CD1c-positive myeloid dendritic cell (primary cell): ENCODE data around the gene PRR15L.
"Not testable (repeated sequence)": the region's sequence is repeated elsewhere in the genome, so short reads cannot be mapped to it uniquely, and the experiment has no call there.

Experiments used
- DNase-seq: peaks from one replicate; pipeline ENCODE4 v3.0.0-alpha.2; 2016; ENCODE audit errors: extremely low spot score

The PRR15L gene

DNA sequence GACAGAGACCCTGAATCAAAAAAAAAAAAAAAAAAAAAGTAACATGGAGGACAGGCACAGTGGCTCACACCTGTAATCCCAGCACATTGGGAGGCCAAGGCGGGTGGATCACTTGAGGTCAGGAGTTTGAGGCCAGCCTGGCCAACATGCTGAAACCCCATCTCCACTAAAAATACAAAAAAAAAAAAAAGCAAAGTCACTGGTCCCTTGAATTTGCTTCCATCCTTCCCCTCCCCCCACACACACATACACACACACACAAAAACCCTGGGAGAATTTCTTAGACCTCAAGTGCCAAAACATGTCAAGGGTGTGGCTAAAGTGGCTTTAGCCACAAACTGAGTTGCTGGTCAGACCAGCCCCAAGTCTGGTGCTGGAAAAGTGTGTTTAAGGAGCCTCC, 30.8 kb upstream of the PRR15L start:
- DNase-seq: not testable (repeated sequence)

DNA sequence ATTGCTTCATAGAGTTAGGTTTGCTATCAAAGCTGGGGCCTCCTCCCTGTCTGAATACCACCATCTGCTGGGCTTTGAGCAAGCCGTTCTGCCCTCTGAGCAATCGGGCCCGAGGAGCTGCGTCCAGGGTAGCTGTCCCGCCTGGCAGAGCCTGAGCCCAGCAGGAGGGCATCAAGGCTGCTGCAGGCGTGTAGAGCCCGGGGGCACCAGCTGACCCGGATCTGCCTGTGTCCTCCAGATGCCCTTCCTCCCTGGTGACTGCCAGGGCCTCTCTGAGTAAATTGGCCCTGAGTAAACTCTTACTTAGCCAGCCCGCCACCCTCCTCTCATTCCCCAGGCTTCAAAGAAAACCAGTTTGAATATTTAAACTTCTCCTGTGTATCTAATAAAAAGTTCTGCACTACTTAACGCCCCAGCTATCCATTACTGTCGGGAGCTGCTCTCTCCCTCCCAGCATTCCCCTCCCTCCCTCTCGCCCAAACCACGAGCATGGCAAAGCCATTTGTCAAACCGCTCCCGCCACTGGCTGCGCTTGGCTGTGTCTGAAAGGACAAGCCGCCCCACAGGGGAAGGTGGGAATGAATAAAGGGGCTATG, 29.7 kb upstream of the PRR15L start:
- DNase-seq: no peak

DNA sequence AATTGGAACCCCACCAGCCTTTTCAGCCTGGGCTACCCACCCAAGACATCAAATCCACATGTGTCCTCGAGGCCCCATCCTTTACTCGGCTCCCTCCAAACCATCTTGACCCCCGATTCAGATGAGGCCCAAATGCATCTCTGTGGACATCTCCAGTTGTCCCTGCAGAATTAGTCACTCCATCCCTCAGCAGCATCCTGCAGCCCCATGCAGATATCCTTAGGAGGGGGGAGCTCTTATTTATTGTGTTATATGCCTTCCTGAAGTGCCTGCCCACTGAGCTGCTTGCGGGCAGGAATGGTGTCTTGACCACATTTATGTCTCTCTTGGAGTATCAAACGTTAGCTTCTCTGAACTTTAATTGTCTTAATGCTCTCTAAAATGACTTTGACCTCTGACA, 28.8 kb upstream of the PRR15L start:
- no peak for DNase-seq

DNA sequence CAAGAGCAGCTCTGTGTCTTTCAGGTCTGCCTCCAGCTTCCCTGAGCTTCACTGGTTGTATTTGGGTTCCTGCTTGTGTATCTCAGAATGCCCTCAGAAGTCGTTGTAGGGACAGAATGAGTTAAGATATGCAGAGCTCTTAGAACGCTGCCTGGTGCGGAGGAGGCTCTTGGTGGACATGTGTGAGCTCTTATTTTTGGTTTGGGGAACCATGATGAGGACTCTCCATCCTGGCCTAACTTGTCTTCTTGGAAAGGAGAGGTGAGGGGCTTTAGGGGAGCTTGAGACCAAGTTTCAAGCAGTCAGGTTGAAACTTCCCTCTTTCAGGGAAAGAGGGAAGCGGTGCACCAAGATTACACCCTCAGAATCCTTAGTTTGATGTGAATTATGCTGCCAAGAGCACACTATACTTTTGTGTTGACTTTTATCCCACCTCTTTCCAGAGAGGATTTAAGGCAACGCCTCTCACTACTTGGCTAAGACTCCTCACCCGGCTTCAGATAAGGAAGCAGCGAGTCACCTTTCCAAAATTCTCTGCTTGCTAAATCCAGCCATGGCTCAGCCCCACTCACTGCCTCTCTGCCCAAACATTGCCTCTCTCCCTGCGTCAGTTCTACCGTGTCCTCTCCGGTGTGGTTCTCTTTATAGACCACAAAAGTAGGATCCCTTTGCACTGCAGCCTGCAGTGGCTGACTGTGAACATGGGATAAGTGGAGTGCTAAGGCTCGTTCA, 26.0 kb upstream of the PRR15L start:
- DNase-seq: peak; percentile 12

DNA sequence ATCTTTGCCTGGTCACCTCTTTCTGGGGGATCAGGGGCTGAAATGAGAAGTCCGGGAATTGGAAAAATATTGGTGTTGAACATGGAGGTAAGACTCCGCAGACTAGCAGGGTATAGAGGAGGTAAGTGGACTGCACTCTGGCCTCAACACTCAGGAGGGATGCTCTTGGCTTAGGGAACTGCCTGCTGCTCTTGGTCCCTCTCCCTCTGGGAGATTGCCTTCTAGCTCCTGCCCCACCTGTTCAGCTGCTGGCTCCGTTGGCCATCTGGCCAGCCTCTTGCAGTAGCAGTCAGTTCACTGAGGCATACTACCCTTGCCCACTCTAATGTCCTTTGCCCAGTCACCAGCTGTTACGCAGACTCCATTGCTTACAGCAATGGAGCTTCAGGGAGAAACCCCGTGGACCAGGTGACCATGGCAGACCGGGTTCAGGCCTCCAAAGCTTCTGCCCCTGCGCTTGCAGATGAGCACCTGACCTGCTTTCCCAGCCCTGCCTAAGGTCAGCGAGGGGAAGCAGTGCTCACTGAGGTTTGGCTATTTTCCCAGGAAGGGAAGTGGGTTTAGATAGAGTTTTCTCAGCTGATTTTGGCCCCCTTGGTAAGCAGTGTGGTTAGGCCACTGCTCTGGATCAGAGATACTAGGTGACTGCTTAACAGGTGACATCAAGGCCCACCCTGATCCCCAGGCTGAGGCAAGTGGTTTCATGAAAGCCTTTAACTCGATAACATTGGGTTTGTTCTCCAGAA, 25.1 kb upstream of the PRR15L start:
- DNase-seq: peak; percentile 64

DNA sequence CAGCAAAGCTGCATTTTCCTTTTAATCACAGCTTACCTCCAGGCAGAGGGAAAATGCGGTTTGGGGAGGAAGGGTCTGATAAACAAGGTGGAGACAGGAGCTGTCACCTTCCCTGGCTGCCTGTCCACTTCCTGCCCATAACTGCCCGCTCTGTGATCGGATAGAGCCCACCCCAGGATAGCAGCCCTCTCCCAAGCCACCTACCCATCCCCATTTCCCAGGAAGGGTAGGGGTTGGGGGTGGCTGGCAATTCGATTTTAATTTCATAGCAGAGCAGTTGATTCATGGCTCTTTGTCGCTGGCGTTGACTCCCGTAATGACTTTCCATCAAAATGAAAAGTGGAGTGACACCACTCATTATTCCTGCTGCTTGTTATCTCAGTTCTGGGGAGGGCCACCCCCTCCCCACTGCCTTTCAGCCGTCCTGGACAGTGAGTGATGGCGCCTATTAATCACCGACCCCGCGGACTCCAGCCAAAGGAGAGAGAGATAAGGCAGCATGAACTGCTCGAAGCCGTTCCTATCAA, 24.5 kb upstream of the PRR15L start:
- DNase-seq: no peak

DNA sequence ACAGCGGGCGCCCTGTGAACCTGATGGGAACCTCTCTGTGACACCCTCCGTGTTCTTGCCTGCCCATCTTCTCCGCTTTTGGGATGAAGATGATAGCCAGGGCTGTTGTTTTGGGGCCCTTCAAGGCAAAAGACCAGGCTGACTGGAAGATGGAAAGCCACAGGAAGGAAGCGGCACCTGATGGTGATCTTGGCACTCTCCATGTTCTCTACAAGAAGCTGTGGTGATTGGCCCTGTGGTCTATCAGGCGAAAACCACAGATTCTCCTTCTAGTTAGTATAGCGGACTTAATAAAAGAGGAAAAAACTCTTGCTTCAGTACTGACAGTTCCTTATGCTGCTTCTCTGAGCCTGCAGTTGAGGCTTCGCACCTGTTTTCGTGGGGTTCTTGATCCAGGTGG, 23.8 kb upstream of the PRR15L start:
- DNase-seq: peak; percentile 29

- DNase-seq: no peak
Observed at GRCh38 chr17:47980541-47980940, 22.9 kb upstream of the PRR15L start.

GRCh38 chr17:47978324-47978723, 20.6 kb upstream of the PRR15L start:
- DNase-seq: peak; percentile 65

DNA sequence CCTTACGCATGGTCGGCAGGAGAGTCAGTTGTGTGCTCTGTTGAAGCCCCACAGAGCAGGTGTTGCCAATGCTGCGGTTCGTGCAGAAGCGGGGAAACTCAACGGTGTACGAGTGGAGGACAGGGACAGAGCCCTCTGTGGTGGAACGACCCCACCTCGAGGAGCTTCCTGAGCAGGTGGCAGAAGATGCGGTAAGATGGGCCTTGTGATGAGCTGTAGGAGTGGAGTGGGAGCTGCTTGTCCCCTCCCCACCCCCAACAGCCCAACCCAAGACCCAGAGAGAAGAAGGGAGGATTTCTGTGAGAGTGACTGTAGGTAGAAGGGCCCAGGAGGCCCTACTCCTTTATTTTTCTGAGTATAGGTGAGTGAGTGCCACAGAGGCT, 18.1 kb upstream of the PRR15L start:
- DNase-seq: no peak

DNA sequence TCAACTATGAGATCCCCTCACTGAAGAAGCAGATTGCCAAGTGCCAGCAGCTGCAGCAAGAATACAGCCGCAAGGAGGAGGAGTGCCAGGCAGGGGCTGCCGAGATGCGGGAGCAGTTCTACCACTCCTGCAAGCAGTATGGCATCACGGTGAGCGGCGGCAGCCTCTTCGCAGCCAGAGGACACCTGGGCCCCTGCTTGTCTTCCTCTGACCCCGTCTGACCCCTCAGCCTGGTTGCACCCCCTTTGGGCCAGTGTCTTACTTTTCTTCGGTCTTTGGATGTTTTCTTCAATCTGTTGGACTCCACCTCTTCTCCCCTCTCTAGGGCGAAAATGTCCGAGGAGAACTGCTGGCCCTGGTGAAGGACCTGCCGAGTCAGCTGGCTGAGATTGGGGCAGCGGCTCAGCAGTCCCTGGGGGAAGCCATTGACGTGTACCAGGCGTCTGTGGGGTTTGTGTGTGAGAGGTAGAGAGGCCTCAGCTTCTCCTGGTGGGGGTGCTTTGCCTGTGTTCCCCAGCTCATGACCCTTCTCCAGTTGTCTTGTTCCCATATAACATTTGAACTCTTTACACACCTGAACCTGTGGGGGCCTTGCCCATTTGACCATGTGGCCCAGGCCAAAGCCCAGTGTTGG, 17.6 kb upstream of the PRR15L start:
- no peak for DNase-seq

- no peak for DNase-seq
Observed at GRCh38 chr17:47973541-47973940, 15.9 kb upstream of the PRR15L start.

DNA sequence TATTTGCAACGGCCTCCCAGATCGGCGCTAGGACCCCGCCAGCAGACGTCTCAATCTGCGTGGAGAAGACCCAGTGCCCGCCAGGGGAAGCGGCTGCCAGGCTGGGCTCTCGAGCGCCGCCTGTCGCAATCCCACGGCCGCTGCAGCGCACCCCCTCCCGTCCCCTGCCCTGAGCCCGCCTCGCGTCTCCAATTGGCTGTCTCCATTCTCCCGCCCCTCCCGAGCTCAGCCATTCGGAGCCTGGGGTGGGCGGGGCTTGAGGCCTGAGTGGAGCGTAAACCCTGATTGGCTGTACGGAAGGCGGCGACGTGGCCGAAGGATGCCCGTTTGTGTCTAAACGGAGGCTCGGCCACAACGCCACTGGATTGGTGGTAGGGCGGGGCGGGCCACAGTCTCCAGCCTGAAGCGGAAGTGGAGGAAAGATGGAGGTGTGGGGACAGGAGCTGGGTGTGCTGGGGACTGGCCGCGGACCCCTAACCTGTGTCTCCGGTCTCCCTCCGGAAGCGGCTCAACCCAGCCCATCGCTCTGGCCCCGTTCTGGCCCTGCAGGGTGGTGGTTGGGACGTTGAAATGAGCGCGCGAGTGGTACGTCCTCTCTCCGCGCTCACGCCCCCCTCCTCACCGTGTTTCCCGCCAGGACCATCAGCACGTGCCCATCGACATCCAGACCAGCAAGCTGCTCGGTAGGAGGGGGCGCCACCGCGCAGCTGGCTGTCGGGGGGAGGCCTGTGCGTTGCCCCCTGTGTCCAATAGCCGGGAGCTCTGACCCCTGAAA, 13.2 kb upstream of the PRR15L start, which contains the start of gene CDK5RAP3:
Gene CDK5RAP3, plus strand, starts transcription at position 389 of the 775 bp plus-strand sequence. Its CDS starts 34 bp downstream, at position 423.
- peak; percentile 100 for DNase-seq

- no peak for DNase-seq
Observed at GRCh38 chr17:47969930-47970724, 12.4 kb upstream of the PRR15L start.

DNA sequence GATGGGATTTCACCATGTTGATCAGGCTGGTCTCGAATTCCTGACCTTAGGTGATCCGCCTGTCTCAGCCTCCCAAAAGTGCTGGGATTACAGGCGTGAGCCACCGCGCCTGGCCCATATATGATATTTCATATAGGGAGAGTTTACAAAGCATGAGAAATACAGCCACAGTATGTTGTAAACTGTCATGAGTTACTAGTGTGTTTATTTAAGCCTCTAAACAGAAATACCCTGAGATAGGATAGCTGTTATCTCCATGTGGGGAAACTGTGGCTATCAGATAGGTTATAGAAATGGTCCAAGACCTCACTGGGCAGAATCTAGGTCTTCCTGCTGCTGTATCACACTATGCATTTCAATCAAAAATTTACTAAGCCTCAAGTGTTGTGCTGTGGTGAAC, 11.2 kb upstream of the PRR15L start:
- DNase-seq: no peak

- no peak for DNase-seq
Observed at GRCh38 chr17:47967607-47968252, 10.0 kb upstream of the PRR15L start.

GRCh38 chr17:47966079-47966519, 8.4 kb upstream of the PRR15L start:
- no peak for DNase-seq

- no peak for DNase-seq
Observed at GRCh38 chr17:47964856-47965255, 7.2 kb upstream of the PRR15L start.

DNA sequence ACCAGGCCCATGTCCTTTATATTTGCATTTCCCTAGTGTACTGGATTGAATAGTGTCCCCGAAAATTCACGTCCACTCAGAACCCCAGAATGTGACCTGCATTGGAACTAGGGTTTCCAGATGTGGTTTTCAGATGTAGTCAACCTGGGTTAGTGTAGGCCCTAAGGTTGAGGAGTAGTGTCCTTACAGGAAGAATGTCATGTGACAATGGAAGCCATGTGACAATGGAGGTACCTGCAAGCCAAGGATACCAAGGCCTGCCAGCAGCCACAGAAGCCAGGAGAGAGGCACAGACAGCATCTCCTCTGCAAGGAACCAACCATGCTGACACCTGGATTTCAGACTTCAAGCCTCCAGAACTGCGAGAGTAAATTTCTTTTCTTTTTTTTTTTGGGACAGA, 5.2 kb upstream of the PRR15L start:
- no peak for DNase-seq

- DNase-seq: no peak
Observed at GRCh38 chr17:47961406-47961805, 3.7 kb upstream of the PRR15L start.
